ENCODE data around the gene YAF2. TPM values are rescaled to one million over a fixed set of nuclear protein-coding genes. Genes with fewer than 3 reads are reported as not detected.
A peak's percentile ranks its signal among the peaks of the same experiment; 100 is the strongest.

The YAF2 gene
- total RNA-seq, 1 donor from 2014 or later: 22.4 TPM

GRCh38 chr12:42187799-42188198 is 50.2 kb downstream of the YAF2 start:
- Histone ChIP-seq H4K20me1 (ENCODE audit: low read depth) (no peaks in the 10 kb centered on the region), H3K9ac (no peak overlapping the region), H3K4me3 (no peak overlapping the region), H2AFZ (replicated peaks) (no peak overlapping the region), H3K9me3 (ENCODE audit: low read depth) (no peaks in the 10 kb centered on the region), H3F3A (ENCODE audit: low read depth) (no peaks in the 10 kb centered on the region), H3K4me1 (no peaks in the 10 kb centered on the region), H3K27me3 (no peaks in the 10 kb centered on the region), H3K79me2 (ENCODE audit: low read depth) (no peaks in the 10 kb centered on the region), H3K4me2 (no peak overlapping the region), H3K27ac (no peak overlapping the region), H3K36me3 (no peaks in the 10 kb centered on the region)
- Mint-ChIP-seq H3K4me3 (no peak overlapping the region), H3K27me3 (ENCODE audit: insufficient read depth, low read depth) (no peaks in the 10 kb centered on the region), H3K9me3 (no peaks in the 10 kb centered on the region), H3K36me3 (peaks cover 10% of the 10 kb centered on the region), H3K27ac (no peak overlapping the region), H3K4me1 (no peaks in the 10 kb centered on the region)
- no peak for DNase-seq (ENCODE audit: low spot score)
- TF ChIP-seq EZH2 (IDR thresholded peaks at IDR 0.05) (no peak), EZH2phosphoT487 (IDR thresholded peaks at IDR 0.05) (no peak), CTCF (IDR thresholded peaks at IDR 0.05) (no peak)

- H3K27me3 ChIP-seq: no peaks in the 10 kb centered on the region
- H3K36me3 Mint-ChIP-seq: peaks cover 6% of the 10 kb centered on the region
- H3K4me3 Mint-ChIP-seq: no peak overlapping the region
- no peaks in the 10 kb centered on the region for H3K4me1 ChIP-seq
- no peak overlapping the region for H3K9ac ChIP-seq
- no peaks in the 10 kb centered on the region for H3K9me3 Mint-ChIP-seq
- H3K4me3 ChIP-seq: no peak overlapping the region
- H3K4me2 ChIP-seq: no peak overlapping the region
- H3K27ac Mint-ChIP-seq: no peak overlapping the region
- no peaks in the 10 kb centered on the region for H3F3A ChIP-seq (ENCODE audit: low read depth)
- no peak for TF ChIP-seq CTCF (IDR thresholded peaks at IDR 0.05)
- no peak for TF ChIP-seq EZH2phosphoT487 (IDR thresholded peaks at IDR 0.05)
- TF ChIP-seq EZH2 (IDR thresholded peaks at IDR 0.05): no peak
- DNase-seq (ENCODE audit: low spot score): no peak
- no peaks in the 10 kb centered on the region for H3K9me3 ChIP-seq (ENCODE audit: low read depth)
- H3K36me3 ChIP-seq: no peaks in the 10 kb centered on the region
- H2AFZ ChIP-seq (replicated peaks): no peak overlapping the region
- H3K27ac ChIP-seq: no peak overlapping the region
- no peaks in the 10 kb centered on the region for H4K20me1 ChIP-seq (ENCODE audit: low read depth)
- no peaks in the 10 kb centered on the region for H3K27me3 Mint-ChIP-seq (ENCODE audit: insufficient read depth, low read depth)
- H3K79me2 ChIP-seq (ENCODE audit: low read depth): no peaks in the 10 kb centered on the region
- H3K4me1 Mint-ChIP-seq: no peaks in the 10 kb centered on the region
Measured at GRCh38 chr12:42186793-42187192, 51.3 kb downstream of the YAF2 start.

GRCh38 chr12:42182394-42182793 is 55.7 kb downstream of the YAF2 start:
- Histone ChIP-seq H2AFZ (replicated peaks) (no peak overlapping the region), H3K9me3 (ENCODE audit: low read depth) (no peaks in the 10 kb centered on the region), H3K27me3 (no peaks in the 10 kb centered on the region), H3K4me1 (peaks cover 6% of the 10 kb centered on the region), H4K20me1 (ENCODE audit: low read depth) (no peaks in the 10 kb centered on the region), H3K36me3 (no peaks in the 10 kb centered on the region), H3F3A (ENCODE audit: low read depth) (no peaks in the 10 kb centered on the region), H3K4me2 (no peak overlapping the region), H3K4me3 (no peak overlapping the region), H3K79me2 (ENCODE audit: low read depth) (no peaks in the 10 kb centered on the region), H3K27ac (no peak overlapping the region), H3K9ac (no peak overlapping the region)
- H3K4me1 Mint-ChIP-seq: peaks cover 4% of the 10 kb centered on the region
- H3K36me3 Mint-ChIP-seq: peaks cover 9% of the 10 kb centered on the region
- TF ChIP-seq EZH2 (IDR thresholded peaks at IDR 0.05) (no peak), EZH2phosphoT487 (IDR thresholded peaks at IDR 0.05) (no peak)
- no peak overlapping the region for H3K27ac Mint-ChIP-seq
- DNase-seq (ENCODE audit: low spot score): no peak
- no peaks in the 10 kb centered on the region for H3K27me3 Mint-ChIP-seq (ENCODE audit: insufficient read depth, low read depth)
- H3K4me3 Mint-ChIP-seq: no peak overlapping the region
- H3K9me3 Mint-ChIP-seq: peaks cover under 1% of the 10 kb centered on the region

GRCh38 chr12:42180990-42181596 is 57.0 kb downstream of the YAF2 start:
- TF ChIP-seq EZH2 (IDR thresholded peaks at IDR 0.05): no peak
- H3K4me1 ChIP-seq: peaks cover 6% of the 10 kb centered on the region
- H3K36me3 Mint-ChIP-seq: peaks cover 19% of the 10 kb centered on the region

More at GRCh38 chr12:42180990-42181596, 57.0 kb downstream of the YAF2 start:
- no peaks in the 10 kb centered on the region for H3K27me3 ChIP-seq
- H3K4me1 Mint-ChIP-seq: peaks cover 4% of the 10 kb centered on the region
- H3K9me3 ChIP-seq (ENCODE audit: low read depth): no peaks in the 10 kb centered on the region
- no peaks in the 10 kb centered on the region for H4K20me1 ChIP-seq (ENCODE audit: low read depth)
- H3K9ac ChIP-seq: no peak overlapping the region
- no peaks in the 10 kb centered on the region for H3K27me3 Mint-ChIP-seq (ENCODE audit: insufficient read depth, low read depth)
- peaks cover 9% of the 10 kb centered on the region for H3K9me3 Mint-ChIP-seq
- H3K27ac Mint-ChIP-seq: peak overlapping the region; percentile 1
- H3F3A ChIP-seq (ENCODE audit: low read depth): no peaks in the 10 kb centered on the region
- H3K27ac ChIP-seq: no peak overlapping the region
- no peak overlapping the region for H2AFZ ChIP-seq (replicated peaks)
- no peak overlapping the region for H3K4me3 ChIP-seq
- H3K36me3 ChIP-seq: no peaks in the 10 kb centered on the region
- no peaks in the 10 kb centered on the region for H3K79me2 ChIP-seq (ENCODE audit: low read depth)
- H3K4me2 ChIP-seq: no peak overlapping the region
- no peak for DNase-seq (ENCODE audit: low spot score)
- no peak overlapping the region for H3K4me3 Mint-ChIP-seq
